Endothelial cell of umbilical vein (primary cell): ENCODE results near the gene TLR6. TPM values are rescaled to one million over a fixed set of nuclear protein-coding genes. Genes with fewer than 3 reads are reported as not detected.

Source experiments
- BruUV-seq: library from RNA; stranded (reverse); fragments of 400-500 nt; replicated peaks from 2 replicates; lab custom pipeline; 2021; lab: Mats Ljungman, UMichigan
- CTCF ChIA-PET: fragments of 300-600, 350-600 bp; sonication (Branson Sonifier 250); formaldehyde crosslinking; loops from one replicate; lab custom pipeline; 2021; ENCODE audit warnings: antibody characterized with exemption, inconsistent platforms; lab: Charles Lee
- POLR2A ChIA-PET: fragments of 300-600, 350-600 bp; sonication (Branson Sonifier 250); formaldehyde crosslinking; loops from one replicate; lab custom pipeline; 2021; ENCODE audit warnings: antibody characterized with exemption, inconsistent platforms; lab: Charles Lee
- DNase-seq: peaks from one replicate; pipeline ENCODE4 v3.0.0-alpha.2; 2011; ENCODE audit warnings: low read depth, low spot score
- FAIRE-seq: peaks from 2 replicates; lab custom pipeline; 2011; peaks lifted over from hg19 to GRCh38; lab: Jason Lieb, UNC
- H2AFZ ChIP-seq: 2 replicates; pipeline ENCODE4 v1.6.0; 2012; ENCODE audit warnings: low read depth, low read length, control low read depth, inconsistent platforms
- H3K27ac ChIP-seq: 2 replicates; pipeline ENCODE4 v1.5.1; 2011; ENCODE audit warnings: low read depth, mild to moderate bottlenecking, control low read depth, low read length, moderate library complexity; ENCODE audit not compliant: insufficient read depth
- H3K27me3 ChIP-seq, 2 experiments: 2 replicates each; pipeline versions ENCODE4 v1.6.0 to v1.6.1; 2011; ENCODE audit warnings: low read length in 2 of 2, mixed read lengths in 1 of 2; ENCODE audit not compliant: control insufficient read depth in 2 of 2, insufficient read depth in 2 of 2
- H3K36me3 ChIP-seq, 2 experiments: 2 replicates in 1 of 2; 3 replicates in 1 of 2; pipeline ENCODE4 v1.5.1; 2011; ENCODE audit warnings: low read length in 2 of 2, mild to moderate bottlenecking in 1 of 2, moderate library complexity in 1 of 2; ENCODE audit not compliant: control insufficient read depth in 2 of 2, insufficient read depth in 2 of 2; ENCODE audit errors: extremely low read depth in 1 of 2
- H3K4me1 ChIP-seq: 3 replicates; pipeline ENCODE4 v1.5.1; 2011; ENCODE audit warnings: mild to moderate bottlenecking, low read length; ENCODE audit not compliant: control insufficient read depth, insufficient read depth; ENCODE audit errors: extremely low read depth
- H3K4me2 ChIP-seq: 2 replicates; pipeline ENCODE4 v1.6.1; 2011; ENCODE audit warnings: low read length, control low read depth, mixed read lengths; ENCODE audit not compliant: insufficient read depth
- H3K4me3 ChIP-seq, 3 experiments: fragments of 200-600 bp in 1 of 3; sonication (generic), shearing (Covaris generic) in 1 of 3; replicated peaks in 1 of 3; 2 replicates each; pipeline ENCODE4 v1.5.1; 2011 to 2016; ENCODE audit warnings: control low read depth in 3 of 3, low read length in 3 of 3, mild to moderate bottlenecking in 2 of 3, inconsistent platforms in 1 of 3, low read depth in 1 of 3, moderate library complexity in 1 of 3; ENCODE audit not compliant: insufficient read depth in 1 of 3
- H3K79me2 ChIP-seq: 2 replicates; pipeline ENCODE4 v1.6.0; 2012; ENCODE audit warnings: low read length, inconsistent platforms; ENCODE audit not compliant: control insufficient read depth, insufficient read depth
- H3K9ac ChIP-seq: replicated peaks from 2 replicates; pipeline ENCODE3; 2011; ENCODE audit warnings: low read length, control low read depth; ENCODE audit not compliant: insufficient read depth; ENCODE audit errors: extremely low read depth
- H3K9me1 ChIP-seq: replicated peaks from 3 replicates; pipeline ENCODE4 v1.6.0; 2011; ENCODE audit warnings: mild to moderate bottlenecking, low read length; ENCODE audit not compliant: control insufficient read depth, insufficient read depth; ENCODE audit errors: extremely low read depth
- H3K9me3 ChIP-seq: replicated peaks from 2 replicates; pipeline ENCODE4 v1.5.1; 2012; ENCODE audit warnings: low read length, inconsistent platforms; ENCODE audit not compliant: control insufficient read depth, insufficient read depth
- H4K20me1 ChIP-seq: replicated peaks from 2 replicates; pipeline ENCODE3; 2011; ENCODE audit warnings: mild to moderate bottlenecking, low read length; ENCODE audit not compliant: control insufficient read depth, insufficient read depth; ENCODE audit errors: extremely low read depth
- CTCF ChIP-seq, 2 donors: IDR thresholded peaks; 1 replicate in 1 of 2; 2 replicates in 1 of 2; pipeline ENCODE4 v1.5.1; 2011; ENCODE audit warnings: low read length in 2 of 2, mild to moderate bottlenecking in 2 of 2, moderate library complexity in 2 of 2, control low read depth in 1 of 2, inconsistent platforms in 1 of 2, low read depth in 1 of 2; ENCODE audit not compliant: insufficient read depth in 1 of 2; ENCODE audit errors: extremely low read depth in 1 of 2
- EZH2 ChIP-seq: IDR thresholded peaks from 2 replicates; pipeline ENCODE4 v1.6.1; 2012; ENCODE audit warnings: borderline replicate concordance, low read depth, mild to moderate bottlenecking, moderate library complexity, low read length, inconsistent platforms; ENCODE audit not compliant: severe bottlenecking
- FOS ChIP-seq: IDR thresholded peaks from 2 replicates; pipeline ENCODE4 v1.6.1; 2011; ENCODE audit warnings: mild to moderate bottlenecking, low read length, moderate library complexity, borderline replicate concordance; ENCODE audit not compliant: insufficient read depth
- GATA2 ChIP-seq: IDR thresholded peaks from 2 replicates; pipeline ENCODE4 v1.7.0; 2011; ENCODE audit warnings: low read depth, mild to moderate bottlenecking, moderate library complexity, mixed read lengths, low read length; ENCODE audit not compliant: insufficient read length, insufficient read depth
- JUN ChIP-seq: IDR thresholded peaks from 2 replicates; pipeline ENCODE4 v1.6.1; 2011; ENCODE audit warnings: borderline replicate concordance, low read depth; ENCODE audit not compliant: insufficient read length, insufficient read depth
- MAX ChIP-seq: IDR thresholded peaks from 2 replicates; pipeline ENCODE4 v1.6.1; 2011; ENCODE audit not compliant: insufficient read depth, insufficient read length
- MYC ChIP-seq: IDR thresholded peaks from one replicate; pipeline ENCODE4 v1.6.1; 2011; ENCODE audit warnings: mild to moderate bottlenecking, low read depth, low read length
- POLR2A ChIP-seq: IDR thresholded peaks from 2 replicates; pipeline ENCODE4 v1.6.1; 2012; ENCODE audit warnings: low read depth, mild to moderate bottlenecking, control low read depth, low read length
- POLR2AphosphoS5 ChIP-seq: IDR thresholded peaks from 2 replicates; pipeline ENCODE4 v1.6.1; 2012; ENCODE audit warnings: low read depth, mild to moderate bottlenecking, control low read depth, low read length, moderate library complexity; ENCODE audit not compliant: insufficient read depth
- dilution Hi-C: fragments of 300-500 bp; cut with MboI; formaldehyde crosslinking; loops from one replicate; pipeline ENCODE4 v1.15.0; 2019; ENCODE audit warnings: low sequenced_read_pairs; ENCODE audit not compliant: extremely low pct_ligation_motif_present
- intact Hi-C: fragments of 100-400 bp; cut with micrococcal nuclease; formaldehyde crosslinking; loops from one replicate; pipeline ENCODE4 v1.10.0; 2022
- polyA plus RNA-seq, 4 experiments: library from polyadenylated mRNA; depleted of rRNA in 3 of 4; stranded (reverse) in 3 of 4; unstranded in 1 of 4; fragments of >200 nt; gene quantifications; 2 replicates each; pipeline versions ENCODE4 v1.2.1 to v1.2.3, GENCODE V29; 2011 to 2012; ENCODE audit warnings: missing spikeins in 1 of 4
- total RNA-seq: library from RNA; stranded (reverse); gene quantifications from 2 replicates; pipeline ENCODE4 v1.2.3, GENCODE V29; 2021

Gene TLR6
- total and polyA plus RNA-seq, 2 donors (not counting 3 experiments of a cell fraction or from before 2014, with no cell fraction given) = 0.19 to 1.7 TPM

- H3K4me2 ChIP-seq = no peak overlapping the region
- H3K9ac ChIP-seq = no peak overlapping the region
- H3K9me1 ChIP-seq = no peaks in the 10 kb centered on the region
- H3K4me3 ChIP-seq = no peak overlapping the region
- peaks cover 9 to 17% of the 10 kb centered on the region in 2 experiments for H3K36me3 ChIP-seq
- H3K9me3 ChIP-seq = no peaks in the 10 kb centered on the region
- TF ChIP-seq JUN = no peak
- no peak for TF ChIP-seq MAX
- no peak for TF ChIP-seq POLR2A
- TF ChIP-seq GATA2 = no peak
- no peak for TF ChIP-seq POLR2AphosphoS5
- TF ChIP-seq MYC = no peak
- no peak for TF ChIP-seq EZH2
- TF ChIP-seq FOS = no peak
- no peak for TF ChIP-seq CTCF (IDR thresholded peaks at IDR 0.05; ENCODE audit: extremely low read depth in 1 of 2, insufficient read depth in 1 of 2, low read depth in 1 of 2, low read length in 2 of 2)
- dilution Hi-C loops (no loop called here), intact Hi-C loops (no loop called here)
- no peaks in the 10 kb centered on the region for H3K27me3 ChIP-seq
- FAIRE-seq (no peak), DNase-seq (no peak)
- ChIA-PET POLR2A (interaction anchor here (0.6 kb wide), 1 partner anchor 82 kb away, joined by 5 read pairs; no protein-coding TSS in a partner anchor), CTCF (interaction anchor here (0.6 to 2.8 kb wide), 4 partner anchors 10 to 110 kb away, joined by 3 to 9 read pairs (median 4); no protein-coding TSS in a partner anchor)
- BruUV-seq = no TSS peak
- no peak overlapping the region for H2AFZ ChIP-seq
- peaks cover 23% of the 10 kb centered on the region for H3K4me1 ChIP-seq
- H3K27ac ChIP-seq = no peak overlapping the region
- no peaks in the 10 kb centered on the region for H4K20me1 ChIP-seq
- H3K79me2 ChIP-seq = peaks cover 55% of the 10 kb centered on the region
Measured at GRCh38 chr4:38870098-38870808, 13.6 kb upstream of the TLR6 start.
